ENCODE results near the gene INSIG2.
A peak's percentile ranks its signal among the peaks of the same experiment; 100 is the strongest.
"Not testable (repeated sequence)": the region's sequence is repeated elsewhere in the genome, so short reads cannot be mapped to it uniquely, and the experiment has no call there.

The INSIG2 gene

DNA sequence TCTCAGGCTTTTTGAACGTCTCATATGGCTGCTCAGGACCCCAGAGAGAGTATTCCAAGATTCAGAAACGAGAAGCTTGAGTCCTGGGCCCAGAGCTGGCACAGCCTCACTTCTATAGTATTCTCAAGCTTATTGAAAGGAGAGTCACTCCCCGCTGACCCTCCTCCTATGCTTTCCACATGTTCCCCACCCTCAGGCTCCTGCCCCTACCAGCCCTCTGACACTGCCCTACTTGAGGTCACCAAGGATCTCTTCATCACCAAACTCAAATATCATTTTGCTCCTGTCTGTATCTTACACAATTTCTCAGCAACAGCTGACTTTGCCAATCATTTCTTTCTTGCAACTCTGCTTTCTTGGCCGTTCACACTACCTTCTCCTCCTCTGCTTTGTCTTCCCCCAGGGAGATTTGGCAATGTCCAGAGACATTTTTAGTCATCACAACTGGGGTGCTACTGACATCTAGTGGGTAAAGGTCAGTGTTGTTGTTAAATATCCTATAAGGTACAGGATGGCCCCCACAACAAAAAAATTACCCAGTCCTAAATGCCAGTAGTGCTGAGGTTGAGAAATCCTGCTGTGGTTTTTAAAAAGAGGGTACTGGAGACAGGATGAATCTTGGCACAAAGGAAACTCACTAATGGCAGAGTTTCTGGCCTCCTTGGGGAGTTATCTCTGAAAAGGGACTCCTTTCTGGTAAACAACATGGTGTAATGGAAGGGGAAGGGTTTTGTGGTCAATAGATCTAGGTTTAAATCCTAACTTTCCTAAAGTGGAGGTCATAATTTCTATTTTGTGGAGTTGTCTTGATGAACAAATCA is 26.9 kb upstream of the INSIG2 start:
- DNase-seq (ENCODE audit: low spot score), result peak; percentile 37

DNA sequence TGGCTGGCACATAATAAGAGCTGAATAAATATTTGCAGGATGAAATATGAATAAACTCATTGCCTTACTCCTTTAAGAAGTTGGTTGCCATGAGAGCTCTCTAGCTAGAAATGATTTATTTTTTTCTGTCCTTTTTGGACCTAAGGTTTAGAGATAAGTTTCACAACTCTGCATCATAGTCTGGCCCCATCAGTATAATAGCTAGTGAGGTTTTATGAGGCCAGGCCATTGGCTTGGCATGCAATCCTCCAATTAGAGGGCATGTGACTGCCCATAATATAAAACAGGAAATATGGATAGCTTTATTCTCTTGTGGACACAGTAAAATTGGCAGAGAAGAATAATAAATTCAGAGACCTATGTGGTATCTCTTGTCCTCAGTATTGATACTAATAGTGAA is 26.2 kb upstream of the INSIG2 start:
- DNase-seq (ENCODE audit: low spot score), result no peak

DNA sequence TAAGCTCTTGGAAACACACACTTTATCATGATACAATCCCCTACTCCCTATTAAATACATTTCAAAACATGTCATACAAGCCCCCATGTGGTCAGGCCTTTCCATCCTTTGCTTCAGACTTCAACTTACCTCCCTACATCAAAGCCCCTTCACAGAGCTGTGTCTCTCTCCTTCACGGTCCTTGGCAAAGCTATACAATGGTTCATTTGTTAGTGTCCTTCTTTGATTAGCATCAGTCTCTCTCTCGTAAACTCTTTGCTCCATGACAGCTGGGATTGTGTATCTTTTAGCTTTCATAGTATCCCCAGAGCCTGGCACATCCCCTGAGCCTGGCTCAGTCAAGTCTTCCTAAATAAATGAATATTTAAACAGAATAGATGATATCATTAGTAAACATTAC is 25.6 kb upstream of the INSIG2 start:
- DNase-seq (ENCODE audit: low spot score), result no peak

DNA sequence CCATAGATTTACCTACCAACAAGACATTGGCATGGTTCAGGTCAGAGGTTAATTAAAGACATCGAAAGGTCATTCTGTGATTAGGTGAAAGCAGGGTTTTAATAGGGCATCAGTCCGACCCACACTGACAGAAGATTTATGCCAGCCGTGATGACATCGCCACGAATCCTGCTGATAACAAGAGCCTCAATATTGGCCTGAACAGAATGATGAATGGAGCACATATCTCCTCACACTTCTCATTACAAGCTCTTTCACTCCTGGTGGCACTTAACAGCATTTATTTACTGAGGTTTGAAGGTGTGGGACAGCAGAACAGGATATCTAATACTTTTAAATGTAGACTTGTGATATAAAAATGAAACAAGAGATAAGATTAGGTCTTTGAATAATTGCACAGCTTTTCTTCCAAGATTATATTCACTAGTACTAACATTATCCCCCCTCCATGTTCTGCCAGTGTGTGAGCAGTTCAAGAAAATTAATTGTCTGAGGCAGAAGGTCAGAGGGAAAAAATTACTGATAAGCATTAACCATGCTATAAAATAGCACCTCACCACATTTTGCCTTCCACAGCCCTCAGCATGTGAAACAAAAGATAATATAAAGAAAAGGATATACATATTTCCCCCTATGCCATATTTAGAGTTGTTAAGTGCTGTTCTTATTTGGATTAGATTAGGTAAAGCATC is 23.1 kb upstream of the INSIG2 start:
- no peak for DNase-seq (ENCODE audit: low spot score)

GRCh38 chr2:118065921-118066511 is 22.3 kb upstream of the INSIG2 start:
- DNase-seq (ENCODE audit: low spot score), result no peak

DNA sequence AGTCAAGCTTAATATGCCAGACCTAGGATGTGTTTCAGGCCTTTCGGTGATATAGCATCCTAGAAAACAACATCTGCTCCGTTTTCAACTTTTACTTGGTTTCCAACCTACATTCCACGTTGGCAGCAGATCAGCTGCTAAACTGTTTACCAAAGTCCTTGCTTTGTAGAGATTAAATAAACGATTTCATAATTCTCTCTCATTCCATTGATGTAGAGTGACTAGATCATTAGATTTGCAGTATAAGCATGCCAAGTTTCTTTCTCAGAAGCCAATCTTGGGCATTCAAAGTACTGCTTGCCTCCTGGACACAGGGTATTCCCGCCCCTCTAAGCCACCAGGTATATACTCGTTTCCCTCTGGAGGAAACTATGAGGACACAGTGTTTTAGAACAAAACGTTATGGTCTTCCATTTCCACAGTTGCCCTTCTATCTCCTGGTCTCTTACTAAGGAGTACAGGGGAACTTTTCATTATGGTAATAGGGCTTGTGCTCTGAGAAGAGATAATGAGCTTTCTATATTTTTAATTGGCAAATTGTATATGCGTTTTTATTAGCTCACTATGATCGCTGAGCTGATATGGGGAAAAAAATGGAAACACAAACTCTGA is 10.5 kb upstream of the INSIG2 start:
- DNase-seq (ENCODE audit: low spot score), result no peak

GRCh38 chr2:118078734-118079133 is 9.5 kb upstream of the INSIG2 start:
- DNase-seq (ENCODE audit: low spot score), result no peak

DNA sequence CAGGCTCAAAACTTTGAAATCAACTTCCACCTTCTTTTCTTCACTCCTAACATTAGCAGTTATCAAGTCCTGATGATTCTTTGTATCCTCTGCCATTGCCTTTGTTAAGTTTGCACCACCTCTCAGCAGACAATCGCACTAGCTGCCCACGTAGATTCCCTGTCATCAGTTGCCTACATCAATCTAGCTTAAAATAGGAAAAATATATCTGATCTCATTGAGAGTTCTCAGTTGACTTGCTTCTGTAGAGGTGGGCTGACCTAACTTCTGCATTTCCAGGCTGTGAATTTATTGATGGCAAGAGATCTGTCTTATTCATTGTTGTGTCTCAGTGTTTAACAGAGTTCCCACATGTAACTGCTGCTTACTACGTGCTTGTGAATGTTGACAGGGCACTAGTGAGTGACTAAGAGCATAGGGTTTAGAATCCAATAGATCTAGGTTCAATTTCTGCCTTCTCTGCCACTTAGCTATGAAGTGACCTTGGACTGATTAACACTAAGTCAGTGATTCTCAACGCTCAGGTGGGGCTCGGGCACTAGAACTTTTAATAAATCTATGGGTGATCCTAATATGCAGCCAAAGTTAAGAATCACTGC is 3.7 kb upstream of the INSIG2 start:
- no peak for DNase-seq (ENCODE audit: low spot score)

DNA sequence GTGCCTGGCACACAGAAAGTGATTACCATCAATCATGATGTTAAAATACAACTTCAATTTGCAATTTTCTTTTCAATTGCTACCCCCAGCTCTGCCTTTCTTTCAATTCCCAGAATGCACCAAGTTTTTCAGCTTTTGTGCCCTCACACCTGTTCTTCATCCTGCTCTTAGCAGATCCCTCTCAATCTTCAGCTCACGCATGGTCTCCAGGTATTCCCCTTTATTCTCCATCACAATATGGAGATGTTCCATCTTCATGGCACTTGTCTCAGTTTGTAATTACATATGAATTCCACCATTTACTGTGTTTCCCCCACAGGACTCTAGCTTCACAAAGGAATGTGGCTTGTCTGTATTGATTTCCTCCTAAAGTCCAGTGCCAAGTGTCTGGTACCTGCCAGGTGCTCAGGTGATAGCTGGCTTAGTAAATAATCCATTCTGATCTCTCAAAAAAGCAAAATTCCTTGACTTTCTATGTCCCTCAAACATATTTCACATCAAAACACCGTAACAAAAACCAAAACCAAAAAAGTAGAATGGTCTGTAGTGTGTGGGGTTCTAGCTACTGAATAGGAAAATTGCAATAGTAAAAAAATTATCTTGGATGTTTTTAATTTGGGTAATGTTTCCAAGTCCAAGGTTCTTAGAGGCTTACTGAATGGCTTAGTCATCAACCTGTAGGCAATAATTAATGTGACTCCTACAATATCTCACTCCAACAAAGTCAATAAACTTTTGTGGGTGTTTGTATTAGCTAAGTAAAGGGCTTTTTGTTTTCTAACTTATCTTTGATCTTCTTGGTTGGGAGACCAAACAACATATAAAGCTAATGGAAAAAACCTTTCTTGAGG is 2.9 kb upstream of the INSIG2 start:
- DNase-seq (ENCODE audit: low spot score), result no peak

GRCh38 chr2:118086024-118086633 is 2.1 kb upstream of the INSIG2 start:
- DNase-seq (ENCODE audit: low spot score), result no peak

- peak; percentile 21 for DNase-seq (ENCODE audit: low spot score)
Observed at GRCh38 chr2:118089139-118089800, 999 bp downstream of the INSIG2 start.

GRCh38 chr2:118090387-118091139 is 2.3 kb downstream of the INSIG2 start:
- DNase-seq (ENCODE audit: low spot score), result no peak

GRCh38 chr2:118091140-118091478 is 2.8 kb downstream of the INSIG2 start:
- DNase-seq (ENCODE audit: low spot score), result no peak

DNA sequence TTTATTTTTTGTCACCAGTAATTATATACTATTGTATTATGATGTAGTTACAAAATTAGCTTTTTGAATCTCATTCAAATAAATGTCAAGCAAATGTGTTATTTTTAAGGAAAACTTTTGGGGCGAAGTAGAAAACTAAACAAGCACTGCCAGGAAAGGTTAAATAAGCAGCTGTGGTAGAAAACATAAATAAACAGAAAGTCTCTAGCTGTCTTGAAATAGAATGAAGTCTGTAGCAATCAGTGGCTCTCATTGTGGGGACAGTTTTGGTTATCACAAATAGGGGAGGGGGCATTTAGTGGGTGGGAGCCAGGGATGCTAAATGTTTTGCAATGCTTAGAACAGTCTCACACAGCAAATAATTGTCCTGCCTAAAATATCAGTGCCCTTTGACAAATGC is 3.4 kb downstream of the INSIG2 start:
- DNase-seq (ENCODE audit: low spot score), result no peak

- not testable (repeated sequence) for DNase-seq (ENCODE audit: low spot score)
Observed at GRCh38 chr2:118094102-118094501, 5.8 kb downstream of the INSIG2 start.

DNA sequence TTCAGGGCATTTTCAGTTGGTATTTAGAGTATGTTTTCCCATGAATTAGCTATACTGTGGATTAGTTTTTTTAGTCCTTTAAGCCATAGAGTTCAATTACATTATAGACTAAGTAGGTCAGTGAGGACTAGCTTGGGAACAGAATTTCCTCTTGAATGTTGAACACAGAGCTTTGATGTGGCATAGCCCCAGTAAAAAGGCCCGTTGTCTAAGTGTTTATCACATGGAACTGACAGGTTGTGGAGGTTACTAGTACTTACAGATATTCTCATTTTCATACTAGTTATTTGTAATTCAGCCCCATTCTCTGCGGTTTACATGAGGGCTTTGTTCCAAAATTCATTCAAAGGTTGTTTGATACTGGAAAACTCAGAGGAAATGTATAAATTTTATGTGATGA is 6.2 kb downstream of the INSIG2 start:
- no peak for DNase-seq (ENCODE audit: low spot score)

- no peak for DNase-seq (ENCODE audit: low spot score)
Observed at GRCh38 chr2:118095610-118096009, 7.3 kb downstream of the INSIG2 start.

DNA sequence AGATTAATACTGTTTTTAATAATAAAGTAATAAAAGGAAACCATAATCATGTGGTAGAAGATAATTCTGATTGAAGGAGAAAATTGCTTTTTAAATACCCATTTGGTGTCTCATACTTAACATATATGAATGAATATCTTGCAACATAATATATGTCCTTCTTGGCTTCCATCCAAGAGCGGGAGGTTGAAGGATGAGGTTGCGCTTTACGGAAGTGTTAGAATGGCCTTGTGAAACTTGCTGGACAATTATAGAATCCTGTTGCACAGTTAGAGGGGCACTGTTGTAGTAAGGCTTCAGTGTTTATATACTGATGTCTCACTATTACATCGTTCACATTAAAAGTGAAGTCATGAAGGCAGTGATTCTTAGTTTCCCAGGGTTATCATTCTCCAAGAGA is 9.4 kb downstream of the INSIG2 start:
- DNase-seq (ENCODE audit: low spot score), result no peak

GRCh38 chr2:118098307-118099030 is 10.2 kb downstream of the INSIG2 start:
- no peak for DNase-seq (ENCODE audit: low spot score)
